K562 (cell line): ENCODE measurements around the gene RANGAP1. TPM values are rescaled to one million over a fixed set of nuclear protein-coding genes. Genes with fewer than 3 reads are reported as not detected.

Experiments
- ATAC-seq: fragments of 200-7000 bp; cut with Tn5 transposase; 3 replicates; pipeline ENCODE4 v1.9.1; 2020; ENCODE audit warnings: moderate library complexity
- BruUV-seq: library from RNA; stranded (reverse); fragments of 400-500 nt; replicated peaks from 2 replicates; lab custom pipeline; 2021; lab: Mats Ljungman, UMichigan
- CTCF ChIA-PET: fragments of 300-600 bp; formaldehyde crosslinking; extraction: SDS; loops from one replicate; lab custom pipeline; 2021; ENCODE audit warnings: low intra/inter-chr PET ratio; lab: Yijun Ruan, JAX
- POLR2A ChIA-PET: fragments of 300-600, 350-650 bp; sonication (Branson Sonifier 250); formaldehyde crosslinking; extraction: SDS; loops from one replicate; lab custom pipeline; 2021; ENCODE audit warnings: antibody characterized with exemption, inconsistent platforms; lab: Yijun Ruan, JAX
- DNase-seq, 4 experiments: peaks; one replicate each; pipeline versions ENCODE4 v3.0.0 to v3.0.0-alpha.2; 2011 to 2018; ENCODE audit warnings: low spot score in 3 of 4, mixed read lengths in 3 of 4; ENCODE audit errors: extremely low read depth in 1 of 4
- FAIRE-seq: peaks from 2 replicates; lab custom pipeline; 2011; peaks lifted over from hg19 to GRCh38; lab: Jason Lieb, UNC
- H2AFZ ChIP-seq: 2 replicates; pipeline ENCODE4 v1.6.0; 2011; ENCODE audit warnings: low read depth, low read length, control low read depth, inconsistent platforms
- H3K27ac ChIP-seq: fragments of 200-600 bp; 3 replicates; pipeline ENCODE4 v1.8.0; 2011; ENCODE audit warnings: low read depth, mild to moderate bottlenecking, control low read depth, inconsistent platforms, low read length, moderate library complexity, mixed read lengths; ENCODE audit errors: extremely low read depth
- H3K27me3 ChIP-seq, 2 experiments: fragments of 300-600 bp in 1 of 2; 2 replicates in 1 of 2; 3 replicates in 1 of 2; pipeline versions ENCODE4 v1.6.0 to v1.8.0; 2011; ENCODE audit warnings: inconsistent platforms in 2 of 2, low read length in 2 of 2, mild to moderate bottlenecking in 1 of 2, mixed read lengths in 1 of 2, moderate library complexity in 1 of 2; ENCODE audit not compliant: control insufficient read depth in 2 of 2, insufficient read depth in 2 of 2
- H3K36me3 ChIP-seq: fragments of 300-600 bp; 3 replicates; pipeline ENCODE4 v1.8.0; 2011; ENCODE audit warnings: mild to moderate bottlenecking, low read length, inconsistent platforms; ENCODE audit not compliant: control insufficient read depth, insufficient read depth
- H3K4me1 ChIP-seq, 2 experiments: fragments of 200-600 bp in 1 of 2; replicated peaks in 1 of 2; 2 replicates in 1 of 2; 3 replicates in 1 of 2; pipeline versions ENCODE4 v1.5.1 to v1.8.0; 2011; ENCODE audit warnings: inconsistent platforms in 2 of 2, low read length in 2 of 2, mild to moderate bottlenecking in 1 of 2, mixed read lengths in 1 of 2, moderate library complexity in 1 of 2; ENCODE audit not compliant: control insufficient read depth in 2 of 2, insufficient read depth in 2 of 2
- H3K4me2 ChIP-seq: 2 replicates; pipeline ENCODE4 v1.6.1; 2011; ENCODE audit warnings: low read length, control low read depth, inconsistent platforms, mixed read lengths; ENCODE audit not compliant: insufficient read depth
- H3K4me3 ChIP-seq: fragments of 200-600 bp; sonication (generic), shearing (Covaris generic); 2 replicates; pipeline ENCODE4 v1.5.1; 2016; ENCODE audit warnings: control low read depth, inconsistent platforms
- H3K79me2 ChIP-seq: fragments of 200-600 bp; 3 replicates; pipeline ENCODE4 v1.8.0; 2011; ENCODE audit warnings: low read length, inconsistent platforms; ENCODE audit not compliant: control insufficient read depth, insufficient read depth
- H3K9ac ChIP-seq, 2 experiments: 2 replicates each; pipeline versions ENCODE4 v1.6.0 to v1.6.1; 2011; ENCODE audit warnings: low read depth in 2 of 2, low read length in 2 of 2, control low read depth in 1 of 2, inconsistent platforms in 1 of 2, mild to moderate bottlenecking in 1 of 2, mixed read lengths in 1 of 2; ENCODE audit not compliant: insufficient read depth in 1 of 2
- H3K9me1 ChIP-seq: one replicate; pipeline ENCODE4 v1.6.0; 2011; ENCODE audit warnings: inconsistent platforms, mild to moderate bottlenecking, low read length, moderate library complexity; ENCODE audit not compliant: control insufficient read depth, insufficient read depth
- H3K9me3 ChIP-seq: replicated peaks from 2 replicates; pipeline ENCODE4 v1.5.1; 2011; ENCODE audit warnings: low read depth, low read length, inconsistent platforms; ENCODE audit not compliant: control insufficient read depth, insufficient read depth
- H4K20me1 ChIP-seq: replicated peaks from 2 replicates; pipeline ENCODE4 v1.6.1; 2011; ENCODE audit warnings: low read length, inconsistent platforms, mixed read lengths; ENCODE audit not compliant: control insufficient read depth, insufficient read depth
- E2F6 ChIP-seq, 2 experiments: IDR thresholded peaks; 2 replicates each; pipeline ENCODE4 v1.6.1; 2011; ENCODE audit warnings: borderline replicate concordance in 1 of 2, control low read depth in 1 of 2, low read depth in 1 of 2, low read length in 1 of 2, mild to moderate bottlenecking in 1 of 2, mixed read lengths in 1 of 2, moderate library complexity in 1 of 2; ENCODE audit not compliant: insufficient read depth in 1 of 2, insufficient read length in 1 of 2, poor library complexity in 1 of 2, severe bottlenecking in 1 of 2; ENCODE audit errors: extremely low read depth in 1 of 2
- LARP7 ChIP-seq: fragments of 450-650 bp; IDR thresholded peaks from 2 replicates; pipeline ENCODE4 v1.6.1; 2016
- NFE2L1 ChIP-seq: fragments of 450-650 bp; IDR thresholded peaks from 2 replicates; pipeline ENCODE4 v1.6.1; 2016; ENCODE audit warnings: missing genetic modification characterization, low read depth, mild to moderate bottlenecking, missing compliant biosample characterization, moderate library complexity, borderline replicate concordance
- PHF8 ChIP-seq: fragments of 200-600 bp; sonication (generic); IDR thresholded peaks from 2 replicates; pipeline ENCODE4 v1.6.1; 2012; ENCODE audit warnings: mixed run types, mild to moderate bottlenecking, inconsistent platforms, low read length, moderate library complexity, borderline replicate concordance
- WGBS: fragments of 100-300 bp; shearing (Covaris generic); methylation state at CpG from one replicate; pipeline ENCODE4 v1.1.6; 2016; ENCODE audit warnings: low coverage, mixed read lengths; ENCODE audit not compliant: insufficient coverage; ENCODE audit errors: missing lambda C conversion rate; 5-methylcytosine and 5-hydroxymethylcytosine counted together
- in situ Hi-C: fragments of 300-500 bp; cut with MboI; formaldehyde crosslinking; loops from 4 replicates; pipeline ENCODE4 v1.15.0; 2018; ENCODE audit warnings: inconsistent platforms, mixed read lengths
- intact Hi-C: fragments of 100-400 bp; cut with micrococcal nuclease; formaldehyde crosslinking; loops from 2 replicates; pipeline ENCODE4 v1.14.2; 2022
- polyA plus RNA-seq, 8 experiments: library from polyadenylated mRNA; depleted of rRNA in 4 of 8; stranded (reverse) in 5 of 8; unstranded in 3 of 8; fragments of >200 nt; fragmentation: Nextera tagmentation in 2 of 8; fragmentation: Illumina TruSeq in 1 of 8; extraction: Ambion mirVana in 2 of 8; extraction: Trizol in 1 of 8; gene quantifications; 2 replicates each; pipeline versions ENCODE4 v1.2.1 to v1.2.3, GENCODE V29; 2011 to 2014; ENCODE audit warnings: inconsistent platforms in 1 of 8, missing spikeins in 1 of 8
- total RNA-seq, 7 experiments: library from RNA; depleted of rRNA in 6 of 7; stranded (reverse); fragments of >200 nt in 6 of 7; fragmentation: Illumina TruSeq in 2 of 7; extraction: Trizol in 2 of 7; gene quantifications; 2 replicates each; pipeline versions ENCODE4 v1.2.1 to v1.2.3, GENCODE V29; 2011 to 2021; ENCODE audit warnings: low replicate concordance in 1 of 7
- TF ChIP-seq, protein P1 (sequence below), 3 experiments: IDR thresholded peaks in 2 of 3; conservative IDR thresholded peaks in 1 of 3; 2 replicates each; pipeline ENCODE4 v1.5.1; 2011 to 2012; ENCODE audit warnings: low read length in 3 of 3, mild to moderate bottlenecking in 3 of 3, control low read depth in 2 of 3, improper control_type of control experiment in 1 of 3, inconsistent platforms in 1 of 3, low read depth in 1 of 3, mixed read lengths in 1 of 3, moderate library complexity in 1 of 3; ENCODE audit not compliant: insufficient read depth in 2 of 3
- TF ChIP-seq, protein P2 (sequence below): sonication (generic); formaldehyde crosslinking; IDR thresholded peaks from 2 replicates; pipeline ENCODE4 v1.8.1; 2023; ENCODE audit warnings: mild to moderate bottlenecking, missing genetic modification reagents

RANGAP1 gene
- total and polyA plus RNA-seq, 9 of the 15 experiments (the other 6 are each of a cell fraction or from before 2014, with no cell fraction given) = 2.1 to 104 (median 50.6) TPM

GRCh38 chr22:41245917-41246499 is 40.0 kb downstream of the RANGAP1 start:
- no peak for TF ChIP-seq LARP7
- TF ChIP-seq, protein P1, sequence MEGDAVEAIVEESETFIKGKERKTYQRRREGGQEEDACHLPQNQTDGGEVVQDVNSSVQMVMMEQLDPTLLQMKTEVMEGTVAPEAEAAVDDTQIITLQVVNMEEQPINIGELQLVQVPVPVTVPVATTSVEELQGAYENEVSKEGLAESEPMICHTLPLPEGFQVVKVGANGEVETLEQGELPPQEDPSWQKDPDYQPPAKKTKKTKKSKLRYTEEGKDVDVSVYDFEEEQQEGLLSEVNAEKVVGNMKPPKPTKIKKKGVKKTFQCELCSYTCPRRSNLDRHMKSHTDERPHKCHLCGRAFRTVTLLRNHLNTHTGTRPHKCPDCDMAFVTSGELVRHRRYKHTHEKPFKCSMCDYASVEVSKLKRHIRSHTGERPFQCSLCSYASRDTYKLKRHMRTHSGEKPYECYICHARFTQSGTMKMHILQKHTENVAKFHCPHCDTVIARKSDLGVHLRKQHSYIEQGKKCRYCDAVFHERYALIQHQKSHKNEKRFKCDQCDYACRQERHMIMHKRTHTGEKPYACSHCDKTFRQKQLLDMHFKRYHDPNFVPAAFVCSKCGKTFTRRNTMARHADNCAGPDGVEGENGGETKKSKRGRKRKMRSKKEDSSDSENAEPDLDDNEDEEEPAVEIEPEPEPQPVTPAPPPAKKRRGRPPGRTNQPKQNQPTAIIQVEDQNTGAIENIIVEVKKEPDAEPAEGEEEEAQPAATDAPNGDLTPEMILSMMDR (IDR thresholded peaks at IDR 0.05 in 2 of 3, conservative IDR thresholded peaks at IDR 0.05 in 1 of 3; ENCODE audit: insufficient read depth in 2 of 3, low read depth in 1 of 3, low read length in 3 of 3) = peak in 2 of 3 experiments; percentile 13 to 24; a peak in 2 of 6 replicates
- TF ChIP-seq, protein P2, sequence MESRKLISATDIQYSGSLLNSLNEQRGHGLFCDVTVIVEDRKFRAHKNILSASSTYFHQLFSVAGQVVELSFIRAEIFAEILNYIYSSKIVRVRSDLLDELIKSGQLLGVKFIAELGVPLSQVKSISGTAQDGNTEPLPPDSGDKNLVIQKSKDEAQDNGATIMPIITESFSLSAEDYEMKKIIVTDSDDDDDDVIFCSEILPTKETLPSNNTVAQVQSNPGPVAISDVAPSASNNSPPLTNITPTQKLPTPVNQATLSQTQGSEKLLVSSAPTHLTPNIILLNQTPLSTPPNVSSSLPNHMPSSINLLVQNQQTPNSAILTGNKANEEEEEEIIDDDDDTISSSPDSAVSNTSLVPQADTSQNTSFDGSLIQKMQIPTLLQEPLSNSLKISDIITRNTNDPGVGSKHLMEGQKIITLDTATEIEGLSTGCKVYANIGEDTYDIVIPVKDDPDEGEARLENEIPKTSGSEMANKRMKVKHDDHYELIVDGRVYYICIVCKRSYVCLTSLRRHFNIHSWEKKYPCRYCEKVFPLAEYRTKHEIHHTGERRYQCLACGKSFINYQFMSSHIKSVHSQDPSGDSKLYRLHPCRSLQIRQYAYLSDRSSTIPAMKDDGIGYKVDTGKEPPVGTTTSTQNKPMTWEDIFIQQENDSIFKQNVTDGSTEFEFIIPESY (CRISPR knock-in tag) = peak; percentile 95
- TF ChIP-seq PHF8 = no peak
- no peak for TF ChIP-seq NFE2L1 (tag)
- no peak for TF ChIP-seq E2F6 (IDR thresholded peaks at IDR 0.05; ENCODE audit: borderline replicate concordance in 1 of 2, extremely low read depth in 1 of 2, insufficient read depth in 1 of 2, insufficient read length in 1 of 2, low read depth in 1 of 2, low read length in 1 of 2, poor library complexity in 1 of 2, severe bottlenecking in 1 of 2)
- TF ChIP-seq, all 486 proteins: peak for 2
- POLR2A ChIA-PET = no interaction called here
- Histone ChIP-seq H3K27ac (no peak overlapping the region), H2AFZ (no peak overlapping the region), H3K4me1 (peaks cover 0 to 10% of the 10 kb centered on the region in 2 experiments; a peak in 2 of 5 replicates), H3K79me2 (no peaks in the 10 kb centered on the region), H3K4me3 (no peak overlapping the region), H3K36me3 (peaks cover 49% of the 10 kb centered on the region; the same call in 2 of the 3 replicates), H3K9ac (no peak overlapping the region; a peak in 1 of 4 replicates), H4K20me1 (no peaks in the 10 kb centered on the region), H3K9me1 (peaks cover 4% of the 10 kb centered on the region), H3K27me3 (no peaks in the 10 kb centered on the region), H3K9me3 (no peaks in the 10 kb centered on the region), H3K4me2 (no peak overlapping the region)
- TSS peak; percentile 55 for BruUV-seq
- peak in 2 of 4 experiments; percentile 26 to 37 for DNase-seq
- in situ Hi-C loops (no loop called here), intact Hi-C loops (no loop called here)
- FAIRE-seq = no peak
- 79% methylated on average over 8 of the region's 21 CpGs for WGBS
- CTCF ChIA-PET = no interaction called here
- ATAC-seq = peak; percentile 67
